ENCODE data around the gene IGFL4.

IGFL4 gene

DNA sequence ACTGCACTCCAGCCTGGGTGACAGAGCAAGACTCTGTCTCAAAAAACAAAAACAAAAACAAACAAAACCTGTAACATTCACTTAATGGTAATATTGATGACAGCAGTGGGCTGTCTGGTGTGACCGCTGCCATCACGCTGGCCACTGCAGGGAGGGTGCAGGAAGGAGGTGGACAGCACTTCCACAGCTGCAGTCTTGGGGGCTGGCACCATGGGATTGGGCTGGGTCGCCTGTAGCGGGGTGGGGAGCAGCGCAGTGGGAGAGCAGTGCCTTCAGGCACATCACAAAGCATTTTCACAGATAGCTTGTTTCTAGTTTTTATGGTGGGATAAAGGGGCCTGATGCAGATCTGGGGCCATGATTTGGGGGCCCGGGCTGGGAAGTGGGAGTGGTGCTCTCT lies 5.3 kb downstream of the IGFL4 start:
- TF ChIP-seq CTCF (IDR thresholded peaks at IDR 0.05; ENCODE audit: borderline replicate concordance, control extremely low read depth, extremely low read depth, insufficient read depth, missing control alignments): no peak
- in situ Hi-C loops (cut with MboI; ENCODE audit: low sequenced_read_pairs, unreplicated experiment): no loop called here
- DNase-seq (ENCODE audit: low spot score): no peak

DNA sequence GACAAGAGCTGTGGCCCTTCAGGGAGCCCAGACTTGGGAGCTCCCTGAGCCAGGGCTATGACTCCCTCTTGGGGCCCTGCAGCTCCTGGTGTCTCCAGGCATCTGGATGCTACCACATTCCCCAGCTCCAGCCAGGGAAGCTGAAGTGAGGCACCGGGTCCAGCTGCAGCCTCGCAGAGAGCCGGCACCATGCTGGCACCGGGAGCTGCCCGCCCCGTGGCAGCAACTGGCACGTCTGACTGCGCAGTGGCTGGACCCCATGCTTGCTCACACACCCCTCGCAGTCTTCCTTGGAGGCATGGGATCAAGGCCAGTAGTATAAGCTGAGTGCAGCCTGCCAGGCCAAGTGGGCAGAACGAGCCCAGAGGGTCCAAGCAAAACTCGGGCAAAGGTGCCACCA lies 7.4 kb downstream of the IGFL4 start:
- no peak for DNase-seq (ENCODE audit: low spot score)
- no peak for TF ChIP-seq CTCF (IDR thresholded peaks at IDR 0.05; ENCODE audit: borderline replicate concordance, control extremely low read depth, extremely low read depth, insufficient read depth, missing control alignments)
- in situ Hi-C loops (cut with MboI; ENCODE audit: low sequenced_read_pairs, unreplicated experiment): no loop called here

DNA sequence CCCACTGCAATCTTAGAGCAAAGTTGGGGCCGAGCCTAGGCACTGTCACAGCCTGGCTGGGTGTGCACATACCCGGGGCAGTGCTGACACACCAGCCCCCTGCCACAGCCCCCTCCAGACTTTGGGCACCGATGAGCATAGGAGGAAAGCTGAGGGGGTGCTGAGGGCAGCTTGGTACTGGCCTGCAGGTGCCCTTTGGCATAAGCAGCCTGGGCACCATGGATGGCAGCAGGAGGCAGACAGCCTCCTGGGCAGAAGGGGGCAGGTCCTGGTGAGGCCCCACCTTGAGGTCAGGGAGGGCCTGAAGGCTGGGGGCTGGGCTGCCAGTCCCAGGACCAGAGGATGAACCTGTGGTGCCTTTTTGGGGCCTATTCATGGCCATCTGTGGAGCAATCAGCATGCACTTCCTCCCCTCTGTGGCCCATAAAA lies 8.2 kb downstream of the IGFL4 start:
- TF ChIP-seq CTCF (IDR thresholded peaks at IDR 0.05; ENCODE audit: borderline replicate concordance, control extremely low read depth, extremely low read depth, insufficient read depth, missing control alignments): no peak
- in situ Hi-C loops (cut with MboI; ENCODE audit: low sequenced_read_pairs, unreplicated experiment): no loop called here
- no peak for DNase-seq (ENCODE audit: low spot score)

GRCh38 chr19:46031781-46032596 lies 8.8 kb downstream of the IGFL4 start:
- in situ Hi-C loops (cut with MboI; ENCODE audit: low sequenced_read_pairs, unreplicated experiment): no loop called here

DNA sequence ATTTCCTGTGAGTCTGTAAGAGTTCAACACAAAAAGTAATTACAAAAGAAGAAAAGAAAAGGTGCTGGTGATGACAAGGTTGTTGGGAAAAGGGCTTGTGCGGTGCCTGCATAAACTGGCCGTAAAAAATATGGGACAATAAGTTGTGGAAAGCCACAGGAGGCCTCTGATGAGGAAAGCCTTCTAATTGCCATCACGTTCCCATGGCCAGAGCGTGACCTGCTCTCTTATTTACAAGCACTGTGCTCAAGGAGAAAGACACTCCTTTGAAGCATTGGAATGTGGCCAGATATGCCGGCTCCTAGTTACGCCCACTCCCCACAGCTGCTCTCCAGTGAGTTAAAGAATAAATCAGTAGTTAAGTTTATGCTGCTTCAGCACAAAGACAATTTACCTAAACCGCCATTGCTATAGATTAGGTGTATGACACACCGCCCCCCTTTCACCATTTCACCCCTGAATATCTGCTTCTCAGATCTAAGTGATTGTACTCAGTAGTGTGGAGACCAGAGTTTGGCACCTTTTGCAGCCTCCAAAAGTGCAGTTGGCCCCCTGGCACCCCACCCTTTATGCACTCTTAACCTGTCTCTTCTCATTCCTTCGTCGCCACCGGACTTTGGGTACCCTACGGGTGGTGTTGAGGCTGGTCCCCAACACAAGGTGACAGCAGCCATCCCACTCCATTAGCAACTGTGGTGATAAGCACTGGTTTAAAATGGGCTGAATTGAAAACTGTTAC lies 9.8 kb downstream of the IGFL4 start:
- in situ Hi-C loops (cut with MboI; ENCODE audit: low sequenced_read_pairs, unreplicated experiment): no loop called here
- DNase-seq (ENCODE audit: low spot score): no peak
- no peak for TF ChIP-seq CTCF (IDR thresholded peaks at IDR 0.05; ENCODE audit: borderline replicate concordance, control extremely low read depth, extremely low read depth, insufficient read depth, missing control alignments)

More at GRCh38 chr19:46031781-46032596, 8.8 kb downstream of the IGFL4 start:
- DNase-seq (ENCODE audit: low spot score): no peak
- TF ChIP-seq CTCF (IDR thresholded peaks at IDR 0.05; ENCODE audit: borderline replicate concordance, control extremely low read depth, extremely low read depth, insufficient read depth, missing control alignments): no peak

DNA sequence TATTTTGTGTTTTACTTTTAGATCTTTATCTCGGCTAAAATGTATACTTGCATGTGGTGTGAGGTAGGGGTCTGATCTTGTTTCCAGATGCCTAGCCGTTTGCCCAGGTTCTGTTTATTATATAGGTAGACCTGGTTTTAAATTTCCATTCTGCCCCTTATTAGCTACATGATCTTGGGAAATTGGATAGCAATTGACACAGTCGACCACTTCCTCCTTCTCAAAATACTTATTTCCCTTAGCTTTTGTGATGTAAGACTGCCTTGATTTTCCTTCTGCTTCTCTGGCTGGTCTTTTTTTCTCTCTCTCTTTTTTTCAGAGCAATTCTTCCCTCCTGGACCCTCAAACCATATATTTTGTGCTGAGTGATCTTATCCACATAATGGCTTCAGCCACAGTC lies 15.0 kb downstream of the IGFL4 start:
- no peak for DNase-seq (ENCODE audit: low spot score)
- in situ Hi-C loops (cut with MboI; ENCODE audit: low sequenced_read_pairs, unreplicated experiment): loop anchor here (10.0 kb wide), 1 partner anchor 239 kb away; no protein-coding TSS in a partner anchor
- TF ChIP-seq CTCF (IDR thresholded peaks at IDR 0.05; ENCODE audit: borderline replicate concordance, control extremely low read depth, extremely low read depth, insufficient read depth, missing control alignments): no peak
